ENCODE data around the gene SLC43A3.

SLC43A3 gene

GRCh38 chr11:57395905-57396623, 30.9 kb downstream of the SLC43A3 start:
- no peak overlapping the region for H3K4me3 ChIP-seq (ENCODE audit: low read depth, low read length)
- no peak for TF ChIP-seq CTCF (IDR thresholded peaks at IDR 0.05; ENCODE audit: low read depth, low read length)

GRCh38 chr11:57394203-57394965, 32.5 kb downstream of the SLC43A3 start:
- no peak for TF ChIP-seq CTCF (IDR thresholded peaks at IDR 0.05; ENCODE audit: low read depth, low read length)
- H3K4me3 ChIP-seq (ENCODE audit: low read depth, low read length) = no peak overlapping the region

- TF ChIP-seq CTCF (IDR thresholded peaks at IDR 0.05; ENCODE audit: low read depth, low read length) = no peak
- no peak overlapping the region for H3K4me3 ChIP-seq (ENCODE audit: low read depth, low read length)
Measured at GRCh38 chr11:57392763-57393105, 34.2 kb downstream of the SLC43A3 start.

GRCh38 chr11:57392066-57392762, 34.7 kb downstream of the SLC43A3 start:
- H3K4me3 ChIP-seq (ENCODE audit: low read depth, low read length) = no peak overlapping the region
- no peak for TF ChIP-seq CTCF (IDR thresholded peaks at IDR 0.05; ENCODE audit: low read depth, low read length)

GRCh38 chr11:57391539-57391938, 35.4 kb downstream of the SLC43A3 start:
- no peak overlapping the region for H3K4me3 ChIP-seq (ENCODE audit: low read depth, low read length)
- TF ChIP-seq CTCF (IDR thresholded peaks at IDR 0.05; ENCODE audit: low read depth, low read length) = no peak

- TF ChIP-seq CTCF (IDR thresholded peaks at IDR 0.05; ENCODE audit: low read depth, low read length) = no peak
- no peak overlapping the region for H3K4me3 ChIP-seq (ENCODE audit: low read depth, low read length)
Measured at GRCh38 chr11:57391111-57391510, 35.8 kb downstream of the SLC43A3 start.

GRCh38 chr11:57390535-57390934, 36.4 kb downstream of the SLC43A3 start, which contains the start of gene PRG2:
TSS of gene PRG2 (minus strand) at chr11:57390650. CDS start at chr11:57389944, 706 bp downstream.
- TF ChIP-seq CTCF (IDR thresholded peaks at IDR 0.05; ENCODE audit: low read depth, low read length) = no peak
- H3K4me3 ChIP-seq (ENCODE audit: low read depth, low read length) = no peak within 1 kb of the TSS
